Muscle layer of duodenum (tissue), 2 donors: Measurements from ENCODE around the gene PLXNA4.

Experiments used
- H3K27ac ChIP-seq: one replicate; pipeline ENCODE4 v1.7.0; 2013; ENCODE audit warnings: mild to moderate bottlenecking, low read length
- H3K27me3 ChIP-seq: one replicate; pipeline ENCODE4 v1.7.0; 2013; ENCODE audit warnings: low read depth, mild to moderate bottlenecking, control low read depth, low read length
- H3K36me3 ChIP-seq, 2 donors: one replicate each; pipeline ENCODE4 v1.7.0; 2013; ENCODE audit warnings: low read length in 2 of 2, control low read depth in 1 of 2, mild to moderate bottlenecking in 1 of 2; ENCODE audit not compliant: insufficient read depth in 2 of 2, control insufficient read depth in 1 of 2
- H3K4me1 ChIP-seq, 2 donors: one replicate each; pipeline ENCODE4 v1.7.0; 2013; ENCODE audit warnings: low read length in 2 of 2, mild to moderate bottlenecking in 2 of 2, control low read depth in 1 of 2, moderate library complexity in 1 of 2; ENCODE audit not compliant: insufficient read depth in 2 of 2, control insufficient read depth in 1 of 2
- H3K4me3 ChIP-seq, 2 donors: one replicate each; pipeline ENCODE4 v1.7.0; 2013; ENCODE audit warnings: low read length in 2 of 2, low read depth in 1 of 2, mild to moderate bottlenecking in 1 of 2
- H3K9me3 ChIP-seq, 2 donors: one replicate each; pipeline ENCODE4 v1.7.0; 2013; ENCODE audit warnings: low read length in 2 of 2, control low read depth in 1 of 2, mild to moderate bottlenecking in 1 of 2; ENCODE audit not compliant: control insufficient read depth in 1 of 2
- donor health status: healthy.

Gene PLXNA4

DNA sequence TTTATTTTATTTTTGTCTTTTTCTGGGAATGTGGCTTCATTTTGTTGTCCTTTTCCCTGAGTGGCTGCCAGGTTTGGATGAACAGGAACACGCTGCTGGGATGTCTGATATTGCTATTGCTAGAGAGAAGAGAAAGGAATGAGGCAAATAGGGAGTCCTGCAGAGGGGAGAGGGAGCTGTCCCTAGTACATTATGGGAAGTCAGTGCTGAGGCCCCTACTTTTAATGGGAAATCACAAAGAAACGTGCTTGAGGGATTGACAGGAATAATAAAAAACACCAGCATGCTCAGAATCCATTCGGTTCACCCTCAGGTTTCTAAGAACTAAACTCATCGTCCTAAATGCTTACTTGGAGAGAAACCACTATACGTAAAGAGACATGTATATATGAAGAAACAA lies 306.6 kb downstream of the PLXNA4 start:
- Histone ChIP-seq H3K27ac (no peak overlapping the region), H3K4me3 (no peak overlapping the region), H3K4me1 (no peaks in the 10 kb centered on the region), H3K36me3 (no peaks in the 10 kb centered on the region), H3K9me3 (no peaks in the 10 kb centered on the region), H3K27me3 (no peaks in the 10 kb centered on the region)

DNA sequence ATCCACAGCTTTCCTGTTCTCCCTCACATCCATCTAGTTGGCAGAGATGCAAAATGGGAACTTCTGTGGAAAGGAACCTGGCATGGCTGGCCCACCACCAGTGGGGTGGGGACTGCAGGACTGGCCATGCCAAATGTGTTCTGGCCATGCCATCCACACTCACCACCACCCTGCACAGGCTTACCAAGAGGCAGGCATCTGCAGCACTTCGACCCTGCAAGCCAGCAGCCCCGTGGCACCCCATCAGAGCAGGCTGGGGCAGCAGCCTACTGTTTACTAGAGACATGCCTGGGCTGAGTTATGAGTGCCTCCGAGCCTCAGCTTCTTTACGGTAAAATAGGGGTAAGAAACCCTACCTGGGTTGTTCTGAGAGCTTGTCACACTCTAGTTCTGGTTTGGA lies 313.1 kb downstream of the PLXNA4 start:
- Histone ChIP-seq H3K4me1 (no peaks in the 10 kb centered on the region), H3K27ac (no peak overlapping the region), H3K4me3 (no peak overlapping the region), H3K27me3 (no peaks in the 10 kb centered on the region), H3K36me3 (no peaks in the 10 kb centered on the region), H3K9me3 (no peaks in the 10 kb centered on the region)

DNA sequence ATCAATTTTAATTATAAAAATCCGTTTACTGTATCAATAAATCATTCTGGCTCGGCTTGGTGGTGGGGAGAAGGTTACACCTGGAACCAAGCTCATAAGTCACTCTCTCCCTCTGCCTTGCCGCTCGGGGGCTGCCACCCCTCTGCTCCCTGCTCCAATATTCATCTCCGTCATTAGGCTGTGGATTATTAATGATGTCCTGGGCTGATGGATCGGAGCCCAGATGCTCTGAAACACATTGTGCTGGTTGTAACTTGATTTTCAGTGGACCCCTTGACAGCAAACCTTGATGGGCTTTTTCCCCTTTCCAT lies 314.2 kb downstream of the PLXNA4 start:
- H3K4me3 ChIP-seq = no peak overlapping the region
- no peaks in the 10 kb centered on the region for H3K27me3 ChIP-seq
- H3K27ac ChIP-seq = no peak overlapping the region
- no peaks in the 10 kb centered on the region for H3K9me3 ChIP-seq
- no peaks in the 10 kb centered on the region for H3K36me3 ChIP-seq
- no peaks in the 10 kb centered on the region for H3K4me1 ChIP-seq

DNA sequence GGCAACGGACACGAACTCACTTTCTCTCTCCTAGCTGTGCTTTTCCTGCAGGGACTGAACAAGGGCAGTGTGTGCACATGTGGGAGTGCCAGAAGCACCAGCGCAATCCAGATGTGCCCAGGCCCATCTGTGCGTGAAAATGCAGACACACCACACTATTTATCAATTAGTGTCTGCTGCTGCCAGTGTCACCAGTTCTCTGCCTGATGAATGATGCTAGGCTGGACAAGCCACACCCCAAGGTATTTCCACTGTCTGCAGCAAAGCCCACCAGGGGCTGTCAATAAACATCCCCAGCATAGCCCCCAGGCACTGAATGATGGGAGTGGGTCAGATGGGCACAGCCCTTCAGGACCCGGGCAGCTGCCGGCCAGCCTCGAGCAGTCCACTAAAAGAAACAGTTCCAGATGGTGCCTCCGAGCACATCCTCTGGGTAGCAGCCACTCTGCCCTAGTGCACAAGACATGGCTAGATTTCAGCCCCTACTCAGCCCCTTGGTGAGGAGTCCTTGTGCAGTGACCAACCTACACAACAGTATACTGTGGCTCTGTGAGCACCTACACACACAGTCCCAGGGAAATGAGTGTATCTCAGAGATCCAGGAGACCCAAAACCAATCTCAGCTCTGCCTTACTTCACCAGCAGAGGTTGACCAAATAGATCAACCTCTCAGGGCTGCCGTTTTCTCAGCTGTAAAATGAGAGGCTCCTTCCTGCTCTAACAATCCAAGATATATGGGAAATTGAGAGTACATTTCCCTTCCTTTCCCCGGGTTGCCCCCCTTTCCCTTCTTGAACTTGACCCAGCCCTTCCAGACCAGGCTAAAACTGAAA lies 314.7 kb downstream of the PLXNA4 start:
- no peaks in the 10 kb centered on the region for H3K9me3 ChIP-seq
- no peak overlapping the region for H3K4me3 ChIP-seq
- no peaks in the 10 kb centered on the region for H3K27me3 ChIP-seq
- H3K27ac ChIP-seq = no peak overlapping the region
- no peaks in the 10 kb centered on the region for H3K36me3 ChIP-seq
- H3K4me1 ChIP-seq = no peaks in the 10 kb centered on the region

DNA sequence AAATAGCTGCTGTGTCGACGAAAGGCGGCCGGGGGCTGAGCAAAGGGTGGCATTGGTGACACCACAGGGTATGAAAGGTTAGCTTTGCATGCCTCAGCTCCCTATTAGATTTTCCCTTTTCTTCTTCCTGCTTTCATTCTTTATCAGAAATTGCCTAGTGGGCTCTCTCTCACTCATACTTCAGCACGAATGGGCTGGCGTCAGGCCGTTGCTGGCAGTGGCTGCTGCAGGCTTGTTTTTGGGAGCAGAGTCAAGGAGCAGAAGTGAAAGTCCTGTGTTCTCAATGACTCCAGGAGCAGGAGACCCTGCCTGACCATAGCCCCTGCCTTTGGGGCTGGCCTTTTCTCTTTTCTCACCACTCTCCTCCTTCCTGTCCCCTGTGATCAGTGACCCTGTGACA lies 318.0 kb downstream of the PLXNA4 start:
- H3K27me3 ChIP-seq = no peaks in the 10 kb centered on the region
- no peak overlapping the region for H3K27ac ChIP-seq
- H3K9me3 ChIP-seq = no peaks in the 10 kb centered on the region
- peaks cover 0 to 5% of the 10 kb centered on the region in 2 donors for H3K4me1 ChIP-seq
- no peak overlapping the region for H3K4me3 ChIP-seq
- no peaks in the 10 kb centered on the region for H3K36me3 ChIP-seq

DNA sequence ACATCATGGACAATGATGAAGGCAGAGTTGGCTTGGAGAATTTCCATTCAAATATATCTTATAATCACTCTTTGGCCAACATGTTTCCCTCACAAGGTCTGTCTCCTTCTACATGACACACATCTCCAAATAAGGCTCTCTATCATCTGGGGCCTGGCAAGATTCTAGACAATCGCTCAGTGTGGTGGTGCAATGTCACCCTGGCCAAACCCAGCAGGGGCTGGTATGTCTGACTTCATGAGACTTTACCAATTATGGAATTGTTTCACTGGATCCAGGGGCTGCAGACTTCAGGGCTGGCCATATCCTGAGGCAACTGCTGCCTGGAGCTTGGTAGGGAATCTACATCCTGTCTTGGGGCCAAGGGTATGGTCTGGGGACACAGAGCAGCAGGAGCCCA lies 319.0 kb downstream of the PLXNA4 start:
- Histone ChIP-seq H3K27me3 (no peaks in the 10 kb centered on the region), H3K4me3 (no peak overlapping the region), H3K4me1 (peaks cover 0 to 5% of the 10 kb centered on the region in 2 donors), H3K27ac (no peak overlapping the region), H3K9me3 (no peaks in the 10 kb centered on the region), H3K36me3 (no peaks in the 10 kb centered on the region)

DNA sequence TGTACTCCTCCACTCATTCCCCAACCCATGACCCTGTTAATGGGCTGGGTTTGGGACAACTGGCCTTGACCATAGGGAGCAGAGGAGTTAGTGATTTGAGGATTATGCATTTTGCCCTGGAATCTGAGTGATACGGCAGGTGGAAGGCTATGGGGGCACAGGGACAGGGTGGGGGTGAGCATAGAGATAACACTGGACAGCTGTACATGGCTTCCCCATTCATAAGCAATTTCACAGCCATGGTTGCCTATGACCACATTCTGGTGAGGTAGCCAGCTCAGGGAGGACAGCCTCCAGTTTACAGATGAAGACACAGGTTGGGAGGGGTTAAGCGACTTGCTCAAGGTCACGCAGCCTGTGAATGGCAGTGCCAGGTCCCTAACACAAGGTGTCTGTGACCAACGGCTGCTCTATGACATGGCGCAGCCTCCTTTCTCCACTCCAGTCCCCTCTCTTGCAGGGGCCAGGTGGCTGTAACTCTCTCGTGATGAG lies 319.5 kb downstream of the PLXNA4 start:
- no peaks in the 10 kb centered on the region for H3K9me3 ChIP-seq
- peaks cover under 1 to 5% of the 10 kb centered on the region in 2 donors for H3K4me1 ChIP-seq
- H3K27me3 ChIP-seq = no peaks in the 10 kb centered on the region
- no peak overlapping the region for H3K27ac ChIP-seq
- no peaks in the 10 kb centered on the region for H3K36me3 ChIP-seq
- H3K4me3 ChIP-seq = no peak overlapping the region

DNA sequence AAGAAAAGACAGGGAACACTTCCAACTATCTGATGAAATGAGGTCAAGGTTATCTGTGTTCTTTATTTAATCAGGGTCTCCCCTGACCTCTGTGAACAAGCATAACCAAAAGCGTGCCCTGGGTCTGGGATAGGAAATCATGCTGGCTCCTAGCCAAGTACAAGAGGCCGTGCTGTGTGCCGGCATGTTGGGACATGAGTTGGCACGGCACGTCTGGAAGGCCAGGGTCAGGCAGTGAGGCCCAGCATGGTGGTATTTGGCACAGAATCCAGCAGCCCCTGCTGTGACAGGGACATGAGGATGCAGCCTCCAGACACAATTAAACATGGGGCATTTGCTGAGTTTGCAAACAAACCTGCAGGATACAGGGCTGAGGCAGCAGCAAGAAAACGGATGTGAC lies 320.4 kb downstream of the PLXNA4 start:
- Histone ChIP-seq H3K4me3 (no peak overlapping the region), H3K9me3 (no peaks in the 10 kb centered on the region), H3K36me3 (no peaks in the 10 kb centered on the region), H3K27ac (no peak overlapping the region), H3K4me1 (peaks cover 6 to 10% of the 10 kb centered on the region in 2 donors), H3K27me3 (no peaks in the 10 kb centered on the region)

DNA sequence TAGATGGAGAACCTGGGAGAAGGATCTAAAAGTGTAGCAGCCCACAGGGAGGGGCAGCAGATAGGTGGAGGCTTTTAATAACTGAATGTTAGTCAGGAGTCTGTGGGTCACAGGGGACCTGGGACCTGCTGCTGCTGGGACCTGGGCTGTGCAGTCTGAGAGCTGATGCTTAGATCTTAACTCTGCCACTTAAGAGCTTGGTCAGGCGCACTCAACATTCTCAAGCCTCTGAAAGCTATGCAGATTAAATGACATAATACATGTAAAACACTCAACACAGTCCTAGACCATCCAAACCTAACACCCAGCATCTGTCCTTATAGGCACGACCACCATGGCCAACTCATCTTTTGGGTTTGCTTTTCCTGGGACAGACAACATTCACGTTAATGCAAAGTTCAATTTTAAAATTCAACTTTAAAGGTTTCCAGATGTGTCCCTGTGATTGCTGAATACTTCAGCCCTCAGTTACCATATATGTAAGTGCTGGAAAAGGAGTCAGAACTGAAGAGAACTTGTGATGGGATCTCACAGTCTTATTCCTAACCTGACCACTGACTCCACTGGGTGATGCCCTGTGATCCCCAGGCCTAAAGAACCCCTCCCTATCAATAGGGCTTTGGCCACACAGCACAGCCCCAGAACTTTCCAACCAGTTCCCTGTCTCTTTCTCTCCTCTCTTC lies 321.0 kb downstream of the PLXNA4 start:
- H3K9me3 ChIP-seq = no peaks in the 10 kb centered on the region
- no peak overlapping the region for H3K27ac ChIP-seq
- H3K27me3 ChIP-seq = no peaks in the 10 kb centered on the region
- no peaks in the 10 kb centered on the region for H3K36me3 ChIP-seq
- no peak overlapping the region for H3K4me3 ChIP-seq
- peaks cover 6 to 10% of the 10 kb centered on the region in 2 donors for H3K4me1 ChIP-seq

DNA sequence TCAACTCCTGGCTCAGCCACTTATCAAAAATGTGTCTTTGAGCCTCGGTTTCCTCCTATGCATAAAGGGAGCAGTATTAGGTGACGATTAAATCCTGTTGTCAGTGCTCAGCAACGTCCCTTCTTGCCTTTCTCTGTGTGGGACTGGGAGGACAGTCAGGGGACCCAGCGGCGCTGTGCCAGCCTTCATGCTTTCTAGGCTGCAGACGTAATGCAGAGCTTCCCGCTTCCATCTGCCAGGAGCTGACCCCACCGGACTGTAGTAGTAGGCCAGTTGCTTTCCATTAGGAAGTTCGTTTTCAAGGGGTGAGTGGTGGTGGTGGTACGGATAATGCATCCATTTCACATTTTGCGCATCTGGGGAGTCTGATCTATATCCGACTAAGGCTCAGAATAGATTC lies 321.8 kb downstream of the PLXNA4 start:
- Histone ChIP-seq H3K36me3 (no peaks in the 10 kb centered on the region), H3K4me3 (no peak overlapping the region), H3K27me3 (no peaks in the 10 kb centered on the region), H3K4me1 (peaks cover 6 to 10% of the 10 kb centered on the region in 2 donors), H3K27ac (no peak overlapping the region), H3K9me3 (no peaks in the 10 kb centered on the region)

DNA sequence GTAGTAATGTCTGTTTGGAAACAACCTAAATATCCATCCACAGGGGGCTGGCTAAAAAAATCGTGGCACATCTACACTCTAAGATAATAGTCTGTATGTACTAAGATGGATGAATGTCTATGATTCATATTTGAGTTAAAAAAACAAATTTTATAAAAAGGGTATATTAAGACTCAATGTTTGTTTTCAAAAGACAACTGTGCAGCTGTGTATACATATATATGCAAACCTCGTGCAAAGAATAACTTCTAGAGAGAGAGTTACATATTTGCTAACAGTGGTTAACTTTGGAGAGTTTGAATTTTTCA lies 323.5 kb downstream of the PLXNA4 start:
- H3K27me3 ChIP-seq = no peaks in the 10 kb centered on the region
- no peak overlapping the region for H3K4me3 ChIP-seq
- H3K9me3 ChIP-seq = no peaks in the 10 kb centered on the region
- H3K27ac ChIP-seq = no peak overlapping the region
- H3K4me1 ChIP-seq = peaks cover 6 to 10% of the 10 kb centered on the region in 2 donors
- no peaks in the 10 kb centered on the region for H3K36me3 ChIP-seq

DNA sequence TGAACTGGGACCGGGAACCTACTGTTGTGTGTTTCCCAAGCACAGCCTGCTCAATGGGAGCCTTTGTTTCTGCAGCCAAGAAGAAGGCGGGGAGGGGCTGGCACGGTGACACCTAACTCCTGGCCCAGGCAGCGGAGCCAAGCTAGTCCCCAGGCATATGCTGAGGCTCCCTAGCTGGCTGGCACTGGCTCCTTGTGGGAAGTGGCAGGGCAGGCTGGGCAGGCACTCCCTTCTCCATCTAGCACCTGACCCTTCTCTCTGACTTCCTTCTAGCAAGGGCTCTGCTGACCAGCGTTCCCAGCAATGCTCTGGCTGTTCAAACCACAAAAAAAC lies 325.0 kb downstream of the PLXNA4 start:
- no peaks in the 10 kb centered on the region for H3K36me3 ChIP-seq
- no peak overlapping the region for H3K27ac ChIP-seq
- no peaks in the 10 kb centered on the region for H3K9me3 ChIP-seq
- H3K4me3 ChIP-seq = no peak overlapping the region
- peaks cover 6 to 10% of the 10 kb centered on the region in 2 donors for H3K4me1 ChIP-seq
- H3K27me3 ChIP-seq = no peaks in the 10 kb centered on the region
